IPS-18a (cell line): ENCODE results near the gene TNP2.
A peak's percentile ranks its signal among the peaks of the same experiment; 100 is the strongest.

Source experiments
- H3K27ac ChIP-seq: one replicate; pipeline ENCODE4 v1.5.1; 2013; ENCODE audit warnings: low read length
- H3K27me3 ChIP-seq: one replicate; pipeline ENCODE4 v1.6.1; 2013; ENCODE audit warnings: mild to moderate bottlenecking, low read length; ENCODE audit not compliant: control insufficient read depth, insufficient read depth
- H3K36me3 ChIP-seq: one replicate; pipeline ENCODE4 v1.6.1; 2013; ENCODE audit warnings: low read depth, low read length; ENCODE audit not compliant: control insufficient read depth
- H3K4me1 ChIP-seq: one replicate; pipeline ENCODE4 v1.6.1; 2013; ENCODE audit warnings: low read depth, low read length; ENCODE audit not compliant: control insufficient read depth
- H3K4me3 ChIP-seq: one replicate; pipeline ENCODE4 v1.5.1; 2013; ENCODE audit warnings: low read length
- H3K9ac ChIP-seq: one replicate; pipeline ENCODE4 v1.6.1; 2013; ENCODE audit warnings: mild to moderate bottlenecking, low read length, moderate library complexity
- H3K9me3 ChIP-seq: one replicate; pipeline ENCODE4 v1.6.1; 2013; ENCODE audit warnings: low read depth, low read length; ENCODE audit not compliant: control insufficient read depth

The TNP2 gene

DNA sequence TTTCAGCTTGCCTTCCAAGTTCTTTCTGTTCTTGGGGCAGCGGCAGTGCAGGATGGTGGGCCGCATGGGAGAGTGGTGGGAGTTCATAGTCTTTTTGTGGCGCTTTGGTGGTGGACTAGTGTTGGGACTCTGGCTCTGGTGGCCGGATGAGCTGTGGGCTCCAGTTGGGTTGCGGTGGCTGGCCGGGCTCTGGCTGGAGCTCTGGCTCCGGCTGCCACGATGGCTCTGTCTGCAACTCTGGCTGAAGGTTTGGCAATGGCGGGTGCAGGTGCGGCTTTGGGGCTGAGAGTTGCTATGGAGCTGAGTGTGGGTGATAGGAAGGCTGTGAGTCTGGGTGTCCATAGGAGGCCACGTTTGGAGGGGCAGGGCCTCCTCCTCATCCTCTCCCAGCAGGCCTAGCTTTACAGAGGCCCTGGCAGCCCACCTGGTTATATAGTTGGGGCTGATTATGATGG lies at the start of gene TNP2:
TNP2 (minus strand) TSS at position 405 of the 455 bp plus-strand sequence; CDS start at position 342, 63 bp downstream.
- peaks cover 4% of the 10 kb centered on the region for H3K4me1 ChIP-seq
- no peak within 1 kb of the TSS for H3K4me3 ChIP-seq
- no peak within 1 kb of the TSS for H3K9ac ChIP-seq
- no peaks in the 10 kb centered on the region for H3K36me3 ChIP-seq
- H3K27ac ChIP-seq: no peak within 1 kb of the TSS
- no peaks in the 10 kb centered on the region for H3K27me3 ChIP-seq
- no peaks in the 10 kb centered on the region for H3K9me3 ChIP-seq

DNA sequence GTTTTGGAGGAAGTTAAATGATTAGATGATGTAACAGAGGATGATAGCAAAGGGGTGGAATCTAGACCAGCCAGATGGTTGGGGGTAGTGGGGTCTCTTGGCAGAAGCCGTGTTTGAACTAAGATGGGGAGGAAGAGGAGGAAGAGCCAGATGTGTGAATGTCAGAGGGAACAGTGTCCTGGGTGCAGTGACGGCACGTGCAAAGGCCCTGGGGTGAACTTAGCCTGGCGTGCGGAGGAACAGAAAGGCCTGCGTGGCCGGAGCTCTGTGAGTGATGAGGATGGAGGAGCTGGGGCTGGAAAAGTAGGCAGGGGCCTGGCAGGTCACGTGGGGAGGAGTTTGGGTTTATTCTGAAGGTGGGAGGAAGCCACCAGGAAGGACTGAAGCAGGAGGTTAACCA lies 49.7 kb upstream of the TNP2 start:
- H3K9me3 ChIP-seq: no peaks in the 10 kb centered on the region
- H3K4me1 ChIP-seq: peaks cover 26% of the 10 kb centered on the region
- H3K36me3 ChIP-seq: no peaks in the 10 kb centered on the region
- H3K27me3 ChIP-seq: no peaks in the 10 kb centered on the region
- H3K9ac ChIP-seq: no peak overlapping the region
- H3K27ac ChIP-seq: no peak overlapping the region
- H3K4me3 ChIP-seq: no peak overlapping the region

DNA sequence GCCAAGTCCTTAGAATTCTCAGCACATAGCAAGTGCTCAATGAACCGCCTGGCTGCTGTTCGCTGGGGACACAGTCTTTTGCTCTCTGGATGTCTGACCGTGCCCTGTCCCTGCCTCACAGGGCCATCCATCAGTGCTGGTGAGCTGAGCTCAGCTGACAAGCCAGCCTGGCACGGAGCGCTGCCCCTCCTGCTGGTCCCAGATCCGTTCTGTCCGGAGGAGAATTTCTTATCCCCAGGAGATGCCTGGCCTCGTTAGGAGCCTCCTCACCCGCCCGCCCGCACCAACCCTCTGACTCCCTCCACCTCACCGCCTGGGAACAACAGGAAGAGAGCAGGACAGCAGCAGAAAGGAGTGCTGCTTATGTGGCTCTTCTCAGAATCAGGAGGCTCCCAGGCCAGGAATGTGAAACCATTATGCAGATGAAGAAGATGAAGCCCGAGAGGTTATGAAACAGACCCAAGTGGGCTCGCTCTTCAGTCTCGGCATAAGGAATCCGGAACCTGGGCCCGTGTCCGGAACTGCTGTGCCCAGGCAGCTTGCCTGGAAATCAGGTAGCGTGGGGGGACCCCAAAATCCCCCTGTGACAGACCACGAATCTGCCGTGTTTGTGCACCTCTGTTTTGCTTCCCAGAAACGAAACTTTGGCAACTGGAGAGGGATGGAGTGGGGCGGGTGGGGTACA lies 47.3 kb upstream of the TNP2 start:
- no peaks in the 10 kb centered on the region for H3K9me3 ChIP-seq
- H3K9ac ChIP-seq: peak overlapping the region; percentile 56
- no peaks in the 10 kb centered on the region for H3K36me3 ChIP-seq
- no peaks in the 10 kb centered on the region for H3K27me3 ChIP-seq
- H3K4me3 ChIP-seq: peak overlapping the region; percentile 47
- peaks cover 41% of the 10 kb centered on the region for H3K4me1 ChIP-seq
- H3K27ac ChIP-seq: peak overlapping the region; percentile 74

DNA sequence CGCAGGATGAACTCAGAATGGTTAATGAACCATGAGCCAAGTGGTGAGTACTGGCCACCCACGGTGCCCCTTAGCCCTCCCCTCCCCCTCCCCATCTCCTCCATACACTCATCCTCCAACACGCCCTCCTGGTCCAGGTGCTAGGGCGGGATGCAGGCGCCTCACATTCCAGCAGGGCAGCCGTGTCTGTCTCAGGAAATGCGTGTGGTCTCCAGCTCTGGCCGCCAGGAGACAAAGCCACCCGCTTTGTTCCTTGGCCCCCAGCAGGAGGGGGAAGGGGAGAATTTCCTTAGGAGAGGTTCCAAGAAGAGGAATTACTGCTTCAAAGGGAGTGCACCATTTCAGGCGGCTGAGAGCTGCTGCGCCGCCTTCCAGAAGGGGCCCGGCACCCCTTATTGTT lies 46.4 kb upstream of the TNP2 start:
- no peaks in the 10 kb centered on the region for H3K9me3 ChIP-seq
- H3K36me3 ChIP-seq: no peaks in the 10 kb centered on the region
- no peak overlapping the region for H3K4me3 ChIP-seq
- H3K9ac ChIP-seq: peak overlapping the region; percentile 56
- peaks cover 41% of the 10 kb centered on the region for H3K4me1 ChIP-seq
- H3K27ac ChIP-seq: no peak overlapping the region
- no peaks in the 10 kb centered on the region for H3K27me3 ChIP-seq

DNA sequence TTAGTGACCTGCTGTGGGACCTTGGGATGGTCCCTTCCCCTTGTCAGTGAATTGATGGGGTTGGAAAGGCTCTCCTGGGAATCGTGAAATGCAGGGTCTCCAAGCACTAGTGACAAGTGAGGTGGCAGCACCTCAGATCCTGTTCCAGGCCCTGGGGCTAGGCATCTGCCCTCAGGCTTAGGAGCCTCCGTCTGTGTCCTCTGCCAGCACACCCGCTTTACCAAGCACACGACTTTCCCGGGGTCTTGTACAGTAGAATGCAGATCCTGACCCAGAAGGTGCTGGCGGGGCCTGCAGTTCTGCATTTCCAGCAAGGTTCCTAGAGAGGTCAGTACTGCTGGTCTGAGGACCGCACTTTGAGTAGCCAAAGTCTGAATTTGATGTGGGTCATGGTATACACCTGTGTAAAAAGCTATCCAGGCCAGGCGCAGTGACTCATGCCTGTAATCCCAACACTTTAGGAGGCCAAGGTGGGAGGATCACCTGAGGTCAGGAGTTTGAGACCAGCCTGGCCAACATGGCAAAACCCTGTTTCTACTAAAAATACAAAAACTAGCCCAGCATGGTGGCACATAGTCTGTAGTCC lies 45.3 kb upstream of the TNP2 start:
- Histone ChIP-seq H3K4me3 (no peak overlapping the region), H3K36me3 (no peaks in the 10 kb centered on the region), H3K27me3 (no peaks in the 10 kb centered on the region), H3K27ac (no peak overlapping the region), H3K9me3 (no peaks in the 10 kb centered on the region), H3K4me1 (peaks cover 41% of the 10 kb centered on the region), H3K9ac (no peak overlapping the region)

DNA sequence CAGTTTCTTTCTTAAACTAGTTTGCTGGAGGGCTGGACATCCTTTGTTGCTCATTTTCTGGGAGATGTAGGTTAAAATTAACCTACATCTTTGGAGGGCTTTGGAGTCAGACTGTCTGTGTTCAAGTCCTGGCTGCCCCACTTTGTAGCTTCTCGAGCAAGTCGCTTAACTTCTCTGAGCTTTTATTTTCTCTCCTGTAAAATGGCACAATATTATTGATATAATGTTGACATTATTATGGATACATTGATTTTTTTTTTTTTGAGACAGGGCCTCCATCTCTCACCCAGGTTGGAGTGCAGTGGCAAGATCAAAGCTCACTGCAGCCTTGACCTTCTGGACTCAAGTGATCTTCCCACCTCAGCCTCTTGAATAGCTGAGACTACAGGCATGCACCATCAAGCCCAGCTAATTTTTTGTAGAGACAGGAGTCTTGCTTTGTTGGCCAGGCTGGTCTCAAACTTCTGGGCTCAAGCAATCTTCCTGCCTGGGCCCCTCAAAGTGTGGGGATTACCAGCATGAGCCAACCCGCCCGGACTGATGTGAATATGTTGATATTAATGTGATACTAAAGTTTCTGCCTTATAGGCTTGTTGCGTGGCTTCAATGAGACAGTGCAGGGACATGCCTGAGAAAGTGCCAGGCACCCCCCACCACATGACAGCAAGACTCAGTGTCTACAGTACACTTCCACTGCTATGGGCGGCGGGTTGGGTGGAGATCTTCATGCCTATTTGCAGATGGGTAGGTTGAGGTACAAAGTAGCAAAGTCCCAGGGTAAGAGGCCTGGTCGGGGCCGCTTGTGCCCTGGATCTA lies 44.6 kb upstream of the TNP2 start:
- peak overlapping the region; percentile 3 for H3K4me3 ChIP-seq
- no peak overlapping the region for H3K9ac ChIP-seq
- peak overlapping the region; percentile 1 for H3K27ac ChIP-seq
- H3K4me1 ChIP-seq: peaks cover 41% of the 10 kb centered on the region
- no peaks in the 10 kb centered on the region for H3K9me3 ChIP-seq
- H3K36me3 ChIP-seq: no peaks in the 10 kb centered on the region
- H3K27me3 ChIP-seq: no peaks in the 10 kb centered on the region

DNA sequence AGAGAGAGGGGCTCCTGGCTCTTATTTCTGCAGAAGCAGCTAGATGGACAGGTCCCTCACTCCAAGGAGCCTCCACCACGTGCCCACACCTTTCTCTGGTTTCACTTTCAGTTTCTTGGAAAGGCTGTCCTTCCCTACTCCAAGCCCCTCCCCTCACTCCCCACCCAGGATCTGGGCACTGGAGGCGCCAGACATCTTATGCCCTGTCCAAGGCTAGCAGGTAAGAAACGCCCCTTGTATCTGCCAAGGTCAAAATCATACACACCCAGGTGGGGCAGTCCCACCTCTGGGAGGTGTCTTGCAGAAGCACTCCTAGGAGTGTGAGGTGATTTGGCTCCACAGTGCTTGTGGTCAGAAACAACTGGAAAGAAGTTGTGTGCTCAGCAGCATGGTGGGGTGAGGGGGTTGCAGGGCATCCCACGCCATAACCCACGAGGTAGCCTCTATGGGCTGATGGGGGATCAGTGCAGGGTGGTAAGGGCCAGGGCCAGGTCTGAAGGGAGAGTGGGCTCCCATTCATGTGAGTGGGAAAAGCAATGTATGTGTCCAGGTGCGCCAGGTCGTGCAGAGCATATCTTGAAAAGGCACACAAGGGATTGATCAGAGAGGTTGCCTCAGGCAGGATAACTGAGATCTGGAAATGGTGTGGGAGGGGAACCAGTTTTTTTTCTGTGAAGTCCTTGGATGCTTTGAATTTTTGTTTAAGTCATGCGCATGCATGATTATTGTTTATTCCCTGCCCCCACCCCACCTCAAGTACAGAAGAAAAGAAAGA lies 43.8 kb upstream of the TNP2 start:
- peak overlapping the region; percentile 3 for H3K4me3 ChIP-seq

DNA sequence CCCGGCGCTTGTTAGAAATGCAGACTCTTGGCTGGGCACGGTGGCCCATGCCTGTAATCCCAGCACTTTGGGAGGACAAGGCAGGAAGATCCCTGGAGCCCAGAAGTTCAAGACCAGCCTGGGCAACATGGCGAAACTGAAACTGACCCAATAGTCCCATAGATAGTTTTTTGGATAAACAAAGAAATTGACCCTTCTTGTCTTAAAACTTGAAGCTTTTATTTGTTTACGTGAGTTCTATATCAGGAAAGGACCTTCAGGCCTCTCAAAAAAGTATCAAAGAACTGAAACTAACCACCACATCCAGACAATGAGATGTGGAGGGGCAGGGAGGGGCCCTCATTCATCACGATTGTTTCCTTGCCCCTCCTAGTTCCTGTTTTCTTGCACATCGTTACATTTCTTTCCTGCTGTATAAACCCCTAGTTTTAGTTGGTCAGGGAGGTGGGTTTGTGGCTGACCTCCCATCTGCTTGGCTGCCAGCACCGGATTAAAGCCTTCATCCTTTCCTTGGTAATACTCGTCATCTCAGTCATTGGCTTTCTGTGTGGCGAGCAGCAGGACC lies 42.0 kb upstream of the TNP2 start:
- H3K27ac ChIP-seq: no peak overlapping the region
- no peak overlapping the region for H3K9ac ChIP-seq
- H3K36me3 ChIP-seq: no peaks in the 10 kb centered on the region
- no peaks in the 10 kb centered on the region for H3K9me3 ChIP-seq
- no peaks in the 10 kb centered on the region for H3K27me3 ChIP-seq
- no peak overlapping the region for H3K4me3 ChIP-seq
- peaks cover 32% of the 10 kb centered on the region for H3K4me1 ChIP-seq

More for the DNA sequence above, 43.8 kb upstream of the TNP2 start:
- Histone ChIP-seq H3K36me3 (no peaks in the 10 kb centered on the region), H3K9me3 (no peaks in the 10 kb centered on the region), H3K4me1 (peaks cover 41% of the 10 kb centered on the region), H3K9ac (no peak overlapping the region), H3K27ac (peak overlapping the region; percentile 1), H3K27me3 (no peaks in the 10 kb centered on the region)

DNA sequence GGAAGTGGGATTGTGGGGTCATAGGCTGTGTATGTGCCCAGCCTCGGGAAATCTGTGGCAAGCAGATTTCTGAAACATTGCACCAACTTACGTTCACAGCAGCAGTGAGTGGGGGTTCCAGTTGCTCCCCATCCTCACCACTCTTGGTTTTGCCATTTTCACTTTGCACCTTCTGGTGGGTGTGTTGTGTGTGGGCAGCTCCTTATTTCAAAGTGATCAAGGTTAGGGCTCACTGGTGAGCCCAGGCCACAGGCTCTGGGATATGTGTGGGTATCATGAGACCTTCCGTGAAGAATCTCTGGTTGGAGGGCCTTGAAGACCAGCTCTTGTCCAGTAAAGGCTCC lies 41.5 kb upstream of the TNP2 start:
- H3K4me1 ChIP-seq: peaks cover 28% of the 10 kb centered on the region
- H3K4me3 ChIP-seq: no peak overlapping the region
- no peaks in the 10 kb centered on the region for H3K9me3 ChIP-seq
- H3K27me3 ChIP-seq: no peaks in the 10 kb centered on the region
- H3K27ac ChIP-seq: no peak overlapping the region
- H3K9ac ChIP-seq: no peak overlapping the region
- H3K36me3 ChIP-seq: no peaks in the 10 kb centered on the region

DNA sequence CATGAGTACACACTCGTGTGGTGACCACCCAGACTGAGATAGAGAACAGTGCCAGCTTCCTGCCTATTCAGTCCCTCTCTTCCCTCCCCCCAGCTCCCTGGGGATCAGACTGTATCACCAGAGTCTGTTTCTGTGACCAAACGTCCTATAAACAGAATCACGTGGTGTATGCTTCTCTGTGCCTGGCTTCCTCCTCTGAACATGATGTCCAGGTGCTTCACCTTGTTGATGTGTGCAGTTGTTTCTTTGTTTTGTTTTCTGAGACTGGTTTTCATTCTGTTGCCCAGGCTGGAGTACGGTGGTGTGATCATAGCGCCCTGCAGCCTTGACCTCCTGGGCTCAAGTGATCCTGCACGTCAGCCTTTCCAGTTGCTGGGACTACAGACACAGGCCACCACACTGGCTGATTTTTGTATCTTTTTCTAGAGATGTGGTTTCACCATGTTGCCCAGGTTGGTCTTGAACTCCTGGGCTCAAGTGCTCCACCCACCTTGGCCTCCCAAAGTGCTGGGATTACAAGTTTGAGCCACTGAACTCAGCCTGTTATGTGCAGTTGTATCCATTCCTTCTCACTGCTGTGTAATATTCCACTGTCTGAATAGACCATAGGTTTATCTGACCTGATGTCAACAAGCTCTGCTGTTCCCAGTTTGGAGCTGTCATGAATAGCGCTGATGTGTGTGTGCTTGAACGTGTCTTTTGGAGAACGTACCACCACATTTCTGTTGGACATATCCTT lies 40.9 kb upstream of the TNP2 start:
- no peaks in the 10 kb centered on the region for H3K9me3 ChIP-seq
- peaks cover 27% of the 10 kb centered on the region for H3K4me1 ChIP-seq
- no peak overlapping the region for H3K9ac ChIP-seq
- H3K27me3 ChIP-seq: no peaks in the 10 kb centered on the region
- H3K4me3 ChIP-seq: no peak overlapping the region
- no peaks in the 10 kb centered on the region for H3K36me3 ChIP-seq
- no peak overlapping the region for H3K27ac ChIP-seq
